ENCODE results near the gene SAC3D1.

- no peak for TF ChIP-seq CTCF (conservative IDR thresholded peaks at IDR 0.05; ENCODE audit: low read depth, low read length)
- TF ChIP-seq EZH2 (IDR thresholded peaks at IDR 0.05; ENCODE audit: low read length, unreplicated experiment), result no peak
These were observed 20.0 kb upstream of the SAC3D1 start for GRCh38 chr11:65021003-65021402.
